ENCODE data around the gene HSD17B11. TPM values are rescaled to one million over a fixed set of nuclear protein-coding genes. Genes with fewer than 3 reads are reported as not detected.
"Not testable (repeated sequence)": the region's sequence is repeated elsewhere in the genome, so short reads cannot be mapped to it uniquely, and the experiment has no call there.

HSD17B11 gene
- total RNA-seq, 1 experiment from 2014 or later, result 8.8 TPM

DNA sequence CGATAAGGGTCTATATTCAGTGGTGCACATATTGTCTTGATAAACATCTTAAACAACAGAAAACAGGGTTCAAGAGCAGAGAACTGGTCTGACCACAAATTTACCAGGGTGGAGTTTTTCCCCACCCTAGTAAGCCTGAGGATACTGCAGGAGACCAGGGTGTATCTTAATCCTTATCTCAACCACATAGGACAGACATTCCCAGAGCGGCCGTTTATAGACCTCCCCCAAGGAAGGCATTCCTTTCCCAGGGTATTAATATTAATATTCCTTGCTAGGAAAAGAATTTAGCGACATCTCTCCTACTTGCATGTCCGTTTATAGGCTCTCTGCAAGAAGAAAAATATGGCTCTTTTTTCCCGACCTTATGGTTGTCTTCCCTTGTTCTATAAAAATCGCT, 97.1 kb downstream of the HSD17B11 start:
- H3K4ac ChIP-seq (ENCODE audit: low read depth, low read length); H3K27ac Mint-ChIP-seq; H3K9me3 ChIP-seq (ENCODE audit: control insufficient read depth, low read depth, low read length); H2AFZ ChIP-seq (ENCODE audit: low read length); H2AK5ac ChIP-seq (ENCODE audit: insufficient read length, low read length); H4K5ac ChIP-seq (ENCODE audit: insufficient read length, low read depth, low read length); H4K20me1 ChIP-seq (ENCODE audit: control insufficient read depth, insufficient read depth, insufficient read length); H3K27ac ChIP-seq (ENCODE audit: insufficient read length, low read depth, low read length); H2BK120ac ChIP-seq (ENCODE audit: low read depth, low read length, poor library complexity, severe bottlenecking); H3K36me3 Mint-ChIP-seq (ENCODE audit: insufficient read depth in 1 of 3, low read depth in 3 of 3); H3K4me2 ChIP-seq (ENCODE audit: insufficient read depth, insufficient read length, low read length); H3K23me2 ChIP-seq (ENCODE audit: insufficient read length, low read depth, low read length, poor library complexity, severe bottlenecking); H3K4me3 Mint-ChIP-seq; H3K14ac ChIP-seq (ENCODE audit: insufficient read depth, low read length); H2BK12ac ChIP-seq (ENCODE audit: insufficient read length, low read depth, low read length); H4K8ac ChIP-seq (replicated peaks; ENCODE audit: insufficient read length, low read depth, low read length); H3K4me1 Mint-ChIP-seq; H3T11ph ChIP-seq (ENCODE audit: low read length); H2BK20ac ChIP-seq (ENCODE audit: low read depth, low read length, poor library complexity, severe bottlenecking); H2BK5ac ChIP-seq (ENCODE audit: insufficient read length, low read length); DNase-seq; H3K27me3 ChIP-seq (ENCODE audit: insufficient read depth, low read length); H2BK15ac ChIP-seq (ENCODE audit: low read depth, low read length); H3K79me2 ChIP-seq (ENCODE audit: insufficient read depth, low read length); H3K27me3 Mint-ChIP-seq (ENCODE audit: low read depth); H3K9ac ChIP-seq (ENCODE audit: extremely low read depth, insufficient read length, low read length); H4K91ac ChIP-seq (ENCODE audit: insufficient read length, low read depth, low read length); H3K23ac ChIP-seq (ENCODE audit: insufficient read length, low read depth, low read length); H3K4me1 ChIP-seq (ENCODE audit: insufficient read depth, low read length); H3K18ac ChIP-seq (ENCODE audit: insufficient read length, low read depth, low read length); H3K79me1 ChIP-seq (ENCODE audit: insufficient read depth, low read depth, low read length, poor library complexity, severe bottlenecking); H3K56ac ChIP-seq (ENCODE audit: insufficient read length, low read depth, low read length): not testable (repeated sequence)
- peaks cover 12 to 15% of the 10 kb centered on the region in 2 experiments for H3K9me3 Mint-ChIP-seq
- no CpG with 5 or more reads among the region's 7 CpGs for whole genome bisulfite sequencing (ENCODE audit: extremely low coverage, insufficient read length, low lambda C conversion rate)

Measured in H9 (cell line).